GM18867 (cell line): ENCODE results near the gene ZNF653.

ENCODE experiments used
- ATAC-seq: cut with Tn5 transposase; IDR thresholded peaks from one replicate; pipeline ENCODE4 v1.9.1; 2021; ENCODE audit warnings: mild to moderate bottlenecking, moderate library complexity; ENCODE audit not compliant: unreplicated experiment

Gene ZNF653, protein sequence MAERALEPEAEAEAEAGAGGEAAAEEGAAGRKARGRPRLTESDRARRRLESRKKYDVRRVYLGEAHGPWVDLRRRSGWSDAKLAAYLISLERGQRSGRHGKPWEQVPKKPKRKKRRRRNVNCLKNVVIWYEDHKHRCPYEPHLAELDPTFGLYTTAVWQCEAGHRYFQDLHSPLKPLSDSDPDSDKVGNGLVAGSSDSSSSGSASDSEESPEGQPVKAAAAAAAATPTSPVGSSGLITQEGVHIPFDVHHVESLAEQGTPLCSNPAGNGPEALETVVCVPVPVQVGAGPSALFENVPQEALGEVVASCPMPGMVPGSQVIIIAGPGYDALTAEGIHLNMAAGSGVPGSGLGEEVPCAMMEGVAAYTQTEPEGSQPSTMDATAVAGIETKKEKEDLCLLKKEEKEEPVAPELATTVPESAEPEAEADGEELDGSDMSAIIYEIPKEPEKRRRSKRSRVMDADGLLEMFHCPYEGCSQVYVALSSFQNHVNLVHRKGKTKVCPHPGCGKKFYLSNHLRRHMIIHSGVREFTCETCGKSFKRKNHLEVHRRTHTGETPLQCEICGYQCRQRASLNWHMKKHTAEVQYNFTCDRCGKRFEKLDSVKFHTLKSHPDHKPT

DNA sequence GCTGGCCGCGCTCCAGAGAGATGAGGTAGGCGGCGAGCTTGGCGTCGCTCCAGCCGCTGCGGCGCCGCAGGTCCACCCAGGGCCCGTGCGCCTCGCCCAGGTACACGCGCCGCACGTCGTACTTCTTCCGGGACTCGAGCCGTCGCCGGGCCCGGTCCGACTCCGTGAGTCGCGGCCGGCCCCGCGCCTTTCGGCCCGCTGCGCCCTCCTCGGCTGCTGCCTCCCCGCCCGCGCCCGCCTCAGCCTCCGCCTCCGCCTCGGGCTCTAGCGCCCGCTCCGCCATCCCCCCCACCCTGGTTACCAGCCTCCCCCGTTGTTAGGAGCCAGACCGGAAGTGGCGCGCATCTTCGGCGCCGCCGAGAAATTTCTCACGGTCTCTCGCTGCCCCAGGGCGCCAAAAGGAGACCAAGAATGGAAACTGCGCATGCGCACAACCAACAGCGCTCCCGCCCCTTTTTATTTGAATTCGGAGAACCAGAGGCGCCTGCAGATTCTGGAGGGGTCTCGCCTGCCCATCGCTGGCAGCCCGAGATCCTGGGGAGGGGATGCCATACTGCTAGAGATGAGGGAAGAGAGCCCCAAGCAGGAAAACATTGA is at the start of gene ZNF653:
Gene ZNF653, minus strand, starts transcription at position 336 of the 597 bp plus-strand sequence. Its CDS starts 53 bp downstream, at position 283.
- ATAC-seq, result peak; percentile 56

DNA sequence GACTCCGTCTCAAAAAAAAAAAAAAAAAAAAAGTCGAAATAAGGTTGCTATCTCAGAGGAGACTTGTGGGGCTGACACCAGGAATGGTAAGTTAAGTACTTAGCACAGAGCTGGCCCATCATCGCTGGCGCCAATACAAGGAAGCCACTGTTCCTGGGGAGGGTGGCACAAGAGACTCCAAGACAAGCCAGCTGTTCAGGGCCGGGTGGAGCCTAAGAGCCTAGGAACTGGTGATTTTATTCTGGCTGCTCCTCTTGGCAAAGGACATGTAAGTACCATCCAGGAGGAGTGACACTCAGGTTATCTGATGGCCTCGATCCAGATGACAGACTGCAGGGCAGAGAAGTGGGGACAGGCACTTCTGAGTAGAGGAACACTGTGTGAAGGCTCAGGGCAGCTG is 49.6 kb upstream of the ZNF653 start:
- ATAC-seq, result no peak

DNA sequence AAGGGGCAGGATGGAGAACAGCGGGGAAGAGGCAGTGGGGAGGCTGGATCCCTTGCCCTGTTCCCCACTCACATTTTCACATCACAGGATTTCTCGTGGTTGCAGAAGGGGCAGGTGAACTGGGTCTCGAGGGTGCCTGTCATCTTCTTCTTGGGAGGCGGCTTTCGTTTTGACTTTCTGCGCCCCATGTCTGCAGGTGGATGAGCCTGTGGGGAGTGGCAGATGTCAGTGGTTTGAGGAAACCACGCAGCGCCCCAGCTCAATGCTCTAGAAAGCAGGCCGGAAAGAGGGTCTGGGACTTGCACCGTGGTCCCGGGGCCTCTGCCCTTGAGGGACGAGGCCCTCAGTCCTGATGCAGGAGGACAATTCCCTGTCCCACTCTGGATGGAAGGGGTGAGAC is 48.5 kb upstream of the ZNF653 start:
- no peak for ATAC-seq

DNA sequence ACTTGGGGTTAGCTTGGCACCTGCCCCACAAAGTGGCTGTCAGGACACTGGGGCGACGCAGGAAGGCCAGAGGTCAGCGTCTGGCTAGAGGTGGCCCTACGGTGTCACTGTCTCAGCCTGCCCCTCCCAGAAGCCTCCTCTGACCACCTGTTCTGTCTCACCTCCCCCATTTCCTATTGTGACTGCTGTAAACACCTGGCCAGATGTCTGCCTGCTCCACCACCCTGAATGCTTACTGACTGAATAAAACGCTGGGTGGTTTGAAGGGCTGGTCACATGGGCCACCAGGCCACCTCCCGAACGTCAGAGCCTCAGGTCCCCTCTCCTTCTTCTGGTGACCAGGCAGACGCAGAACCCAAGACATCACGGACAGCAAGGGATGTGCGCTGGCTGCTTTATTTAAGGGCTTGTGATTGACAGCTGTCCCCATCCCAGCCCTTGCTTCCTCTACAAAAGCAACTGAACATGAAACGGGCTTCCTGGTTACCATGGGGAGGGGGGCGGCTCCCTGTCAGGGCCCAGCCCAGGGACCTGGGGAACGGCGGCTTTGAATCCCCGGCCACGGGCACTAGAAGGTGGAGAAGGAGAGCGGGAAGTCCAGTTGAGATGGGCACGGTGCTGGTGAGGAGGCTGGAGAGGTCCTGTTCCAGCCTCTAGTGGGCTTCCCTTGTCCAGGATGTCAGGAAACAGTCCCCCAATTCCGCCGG is 47.2 kb upstream of the ZNF653 start:
- ATAC-seq, result no peak

DNA sequence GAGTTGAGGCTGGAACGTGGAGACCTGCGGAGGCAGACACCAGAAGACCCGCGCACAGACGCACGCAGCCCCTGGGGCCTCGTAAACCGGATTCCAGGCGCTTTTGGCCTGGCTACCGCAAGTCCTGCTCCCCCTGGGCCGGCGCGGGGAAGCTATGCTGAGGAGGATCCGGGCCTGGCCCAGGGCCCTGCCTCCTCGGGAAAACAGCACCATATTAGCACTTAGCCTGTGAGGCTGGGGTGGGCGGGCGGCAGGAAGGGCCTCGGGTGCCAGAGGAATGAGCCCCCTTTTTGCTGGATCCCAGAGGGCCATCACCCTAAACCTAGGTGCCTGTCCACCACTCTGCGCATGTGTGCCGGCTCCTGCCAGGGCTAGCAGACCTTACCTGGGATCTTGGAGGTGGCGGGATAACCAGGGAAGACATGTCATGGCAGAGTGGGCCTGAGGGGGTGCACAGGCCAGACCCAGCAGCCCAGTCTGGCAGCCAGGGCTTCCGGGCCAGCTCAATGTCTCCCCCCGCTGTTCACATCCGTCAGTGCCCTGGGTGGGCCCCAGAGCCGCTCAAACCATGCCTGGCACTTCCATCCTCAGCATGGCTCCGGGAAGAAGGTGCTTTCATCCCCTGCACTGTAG is 46.1 kb upstream of the ZNF653 start:
- ATAC-seq, result no peak

DNA sequence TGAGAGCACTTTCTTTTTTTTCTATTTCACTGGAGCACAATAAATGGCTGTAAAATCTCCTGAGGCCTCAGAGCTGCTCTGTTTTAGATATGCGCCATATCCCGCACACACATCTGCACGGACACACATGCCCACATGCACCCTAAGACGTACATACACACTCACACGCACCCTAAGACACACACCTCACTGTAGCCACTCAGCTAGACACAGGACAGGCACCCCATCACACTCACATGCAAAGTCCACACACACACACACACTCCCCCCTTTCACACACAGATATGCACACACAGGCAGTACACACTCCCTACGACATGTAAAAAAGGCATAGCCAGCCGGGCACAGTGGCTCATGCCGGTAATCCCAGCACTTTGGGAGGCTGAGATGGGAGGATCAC is 44.6 kb upstream of the ZNF653 start:
- no peak for ATAC-seq

DNA sequence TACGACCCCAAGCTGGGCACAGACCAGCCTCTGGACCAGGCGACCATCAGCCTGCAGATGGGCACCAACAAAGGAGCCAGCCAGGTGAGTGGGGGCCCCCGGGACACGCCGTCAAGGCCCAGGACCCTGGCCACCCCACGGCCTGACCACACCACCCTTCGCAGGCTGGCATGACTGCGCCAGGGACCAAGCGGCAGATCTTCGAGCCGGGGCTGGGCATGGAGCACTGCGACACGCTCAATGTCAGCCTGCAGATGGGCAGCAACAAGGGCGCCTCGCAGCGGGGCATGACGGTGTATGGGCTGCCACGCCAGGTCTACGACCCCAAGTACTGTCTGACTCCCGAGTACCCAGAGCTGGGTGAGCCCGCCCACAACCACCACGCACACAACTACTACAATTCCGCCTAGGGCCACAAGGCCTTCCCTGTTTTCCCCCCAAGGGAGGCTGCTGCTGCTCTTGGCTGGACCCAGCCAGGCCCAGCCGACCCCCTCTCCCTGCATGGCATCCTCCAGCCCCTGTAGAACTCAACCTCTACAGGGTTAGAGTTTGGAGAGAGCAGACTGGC is 43.8 kb upstream of the ZNF653 start:
- no peak for ATAC-seq

DNA sequence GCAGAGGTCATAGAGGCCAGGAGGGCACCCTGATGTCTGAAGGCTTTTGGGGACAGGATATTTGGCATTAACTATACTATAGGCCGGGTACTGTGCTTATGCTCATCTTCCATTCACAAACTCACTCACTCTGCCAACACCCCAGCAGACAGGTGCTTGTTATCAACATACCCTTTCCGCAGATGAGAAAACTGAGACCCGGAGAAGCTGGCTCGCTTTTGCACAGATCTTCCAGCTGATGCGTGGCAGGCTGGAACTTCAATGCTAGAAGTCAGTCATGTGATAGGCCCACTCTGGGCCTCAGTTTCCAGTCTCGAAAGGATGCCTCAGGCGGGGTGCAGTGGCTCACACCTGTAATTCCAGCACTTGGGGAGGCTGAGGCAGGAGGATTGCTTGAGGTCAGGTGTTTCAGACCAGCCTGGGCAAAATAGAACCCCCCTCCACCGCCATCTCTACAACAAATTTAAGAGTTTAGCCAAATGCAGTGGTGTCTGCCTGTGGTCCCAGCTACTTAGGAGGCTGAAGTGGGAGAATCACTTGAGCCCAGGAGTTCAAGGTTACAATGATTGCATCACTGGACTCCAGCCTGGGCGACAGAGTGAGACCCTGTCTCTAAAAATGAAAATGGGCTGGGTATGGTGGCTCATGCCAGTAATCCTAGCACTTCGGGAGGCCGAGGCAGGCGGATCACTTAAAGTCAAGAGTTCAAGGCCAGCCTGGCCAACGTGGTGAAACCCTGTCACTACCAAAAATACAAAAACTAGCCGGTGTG is 42.5 kb upstream of the ZNF653 start:
- ATAC-seq, result no peak

DNA sequence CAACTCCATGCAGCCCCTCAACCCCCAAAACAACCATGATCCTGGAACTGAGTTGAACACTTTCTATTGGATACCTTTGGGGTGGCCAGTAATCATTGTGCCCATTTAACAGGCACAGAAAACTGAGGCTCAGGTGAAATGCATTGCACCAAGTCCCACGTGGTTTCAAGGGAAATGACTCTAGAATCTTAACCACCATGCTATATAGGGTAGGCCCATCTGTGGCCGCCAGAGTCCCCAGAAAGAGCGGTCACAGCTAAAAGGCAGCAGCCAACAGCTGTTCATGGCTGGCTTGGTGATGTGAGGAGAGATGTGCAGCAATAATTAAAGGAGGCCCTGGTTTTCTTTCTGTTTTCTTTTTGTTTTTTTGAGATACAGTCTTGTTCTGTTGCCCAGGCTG is 35.6 kb upstream of the ZNF653 start:
- no peak for ATAC-seq

DNA sequence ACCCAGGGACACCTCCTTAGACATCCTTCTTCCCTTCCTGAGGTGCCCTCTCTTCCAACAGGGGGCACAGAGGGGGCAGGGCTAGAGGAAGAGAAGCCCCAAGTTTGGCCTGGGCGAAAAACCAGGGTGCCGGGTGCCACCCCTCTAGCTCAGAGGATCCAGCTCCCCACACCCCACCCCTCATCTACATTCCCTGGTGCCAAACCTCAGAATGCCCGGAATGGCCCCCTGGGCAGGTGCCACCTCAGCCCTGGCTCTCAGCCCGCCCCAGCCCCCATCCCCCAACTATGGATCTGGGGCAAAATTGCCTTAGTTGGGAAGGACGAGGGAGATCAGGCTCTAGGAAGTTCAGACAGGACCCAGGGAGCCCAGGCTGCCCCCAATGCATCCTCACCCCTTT is 35.0 kb upstream of the ZNF653 start:
- ATAC-seq, result no peak

DNA sequence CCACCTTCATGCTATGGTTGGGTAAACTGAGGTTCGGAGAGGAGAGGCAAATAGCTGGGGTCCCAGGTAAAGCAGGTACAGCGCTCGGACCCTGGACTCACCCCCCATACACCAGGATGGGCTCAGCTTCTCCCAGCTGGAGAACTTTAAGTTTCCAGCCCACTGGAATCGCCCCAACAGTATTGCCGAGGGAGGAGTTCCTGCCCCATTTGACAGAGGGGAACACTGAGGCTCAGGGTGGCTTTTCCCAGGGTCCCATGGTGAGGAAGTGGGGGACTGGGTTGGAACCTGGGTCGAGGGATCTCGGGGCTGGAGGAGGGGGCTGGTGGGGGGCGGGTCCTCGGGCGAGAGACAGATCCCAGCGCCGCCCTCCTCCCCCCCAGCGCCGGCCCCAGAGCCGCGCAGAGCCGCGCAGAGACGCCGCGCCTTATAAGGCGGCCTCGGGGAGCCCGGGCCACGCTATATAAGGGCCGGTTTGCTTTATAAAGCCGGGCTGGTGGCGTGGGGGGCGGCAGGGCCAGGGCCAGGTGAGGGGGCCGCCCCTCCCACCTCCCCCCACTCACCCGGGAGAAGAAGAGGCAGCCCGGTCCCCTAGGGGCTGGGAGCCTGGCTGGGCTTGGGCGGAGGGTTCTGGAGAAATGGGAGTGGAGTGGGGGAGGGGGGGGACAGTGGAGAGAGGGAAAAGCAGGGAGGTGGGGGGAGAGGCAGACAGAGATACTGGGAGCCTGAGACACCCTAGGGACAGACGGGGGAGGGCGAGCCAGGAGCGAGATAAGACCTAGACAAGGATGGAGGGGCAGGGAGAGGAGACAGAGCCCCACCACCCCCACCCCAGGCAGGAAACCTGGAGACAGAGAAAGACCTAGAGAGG is 34.1 kb upstream of the ZNF653 start:
- no peak for ATAC-seq

DNA sequence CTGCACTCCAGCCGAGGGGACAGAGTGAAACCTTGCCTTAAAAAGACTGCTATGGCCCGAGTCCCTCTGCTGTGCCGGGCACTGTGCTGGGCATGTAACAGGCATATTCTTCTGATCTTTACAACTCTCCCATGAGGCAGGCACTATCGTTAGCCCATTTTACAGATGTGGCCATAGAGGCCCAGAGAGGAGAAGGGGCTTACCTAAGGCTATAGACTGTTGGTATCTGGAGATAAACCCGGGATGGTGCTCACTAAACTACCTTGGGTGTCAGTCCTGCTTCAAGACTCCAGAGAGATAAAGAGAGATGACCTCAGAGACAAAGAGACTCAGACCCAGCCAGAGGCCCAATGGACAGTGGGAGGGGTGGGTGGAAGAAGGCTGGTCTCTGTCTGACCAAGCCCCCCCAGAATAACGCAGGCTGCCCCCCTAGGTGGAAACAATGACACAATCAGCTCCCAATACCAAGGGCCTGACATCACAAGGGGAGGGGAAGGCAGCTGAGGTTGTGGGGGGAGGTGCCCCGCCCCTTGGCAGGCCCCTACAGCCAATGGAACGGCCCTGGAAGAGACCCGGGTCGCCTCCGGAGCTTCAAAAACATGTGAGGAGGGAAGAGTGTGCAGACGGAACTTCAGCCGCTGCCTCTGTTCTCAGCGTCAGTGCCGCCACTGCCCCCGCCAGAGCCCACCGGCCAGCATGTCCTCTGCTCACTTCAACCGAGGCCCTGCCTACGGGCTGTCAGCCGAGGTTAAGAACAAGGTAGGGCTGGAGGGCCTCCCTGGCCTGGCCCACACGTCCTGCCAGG is 32.8 kb upstream of the ZNF653 start, which contains the start of gene CNN1:
Gene CNN1, plus strand, starts transcription at position 620 of the 805 bp plus-strand sequence. Its CDS starts 77 bp downstream, at position 697.
- no peak for ATAC-seq

DNA sequence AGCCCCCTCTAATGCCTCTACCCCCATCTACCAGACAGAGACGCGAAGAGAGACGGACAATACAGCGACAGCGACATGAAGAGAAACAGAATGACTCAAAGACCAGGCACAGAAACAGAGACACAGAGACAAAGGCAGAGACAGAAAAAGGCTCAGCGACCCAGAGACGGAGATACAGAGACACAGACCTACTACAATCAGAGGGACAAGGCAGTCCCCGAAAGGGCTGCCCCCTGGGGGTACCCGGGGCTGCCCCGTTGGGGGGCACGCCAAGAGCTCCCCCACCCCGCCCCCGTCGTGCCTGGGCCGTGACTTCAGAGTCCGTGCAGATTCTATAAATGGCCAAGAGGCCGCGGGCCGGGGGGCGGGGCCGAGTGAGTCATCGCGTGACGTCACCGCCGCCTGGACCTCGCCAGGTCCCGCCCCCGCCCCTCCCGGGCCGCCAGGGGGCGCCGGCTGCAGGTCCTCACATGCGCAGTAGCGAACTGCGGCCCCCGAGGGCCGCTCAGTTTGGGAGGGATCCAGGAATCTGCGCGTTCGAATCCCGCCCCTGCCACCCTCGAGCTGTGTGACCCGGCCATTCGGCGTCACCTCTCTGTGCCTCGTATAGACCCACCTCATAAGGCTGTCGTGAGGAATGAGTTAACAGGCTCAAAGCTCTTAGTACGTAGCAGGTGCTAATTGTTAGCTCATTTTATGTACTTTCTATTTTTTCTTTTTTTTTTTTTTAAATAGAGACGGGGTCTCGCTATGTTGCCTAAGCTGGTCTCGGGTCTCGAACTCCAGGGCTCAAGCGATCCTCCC is 30.4 kb upstream of the ZNF653 start:
- ATAC-seq, result peak; percentile 63

DNA sequence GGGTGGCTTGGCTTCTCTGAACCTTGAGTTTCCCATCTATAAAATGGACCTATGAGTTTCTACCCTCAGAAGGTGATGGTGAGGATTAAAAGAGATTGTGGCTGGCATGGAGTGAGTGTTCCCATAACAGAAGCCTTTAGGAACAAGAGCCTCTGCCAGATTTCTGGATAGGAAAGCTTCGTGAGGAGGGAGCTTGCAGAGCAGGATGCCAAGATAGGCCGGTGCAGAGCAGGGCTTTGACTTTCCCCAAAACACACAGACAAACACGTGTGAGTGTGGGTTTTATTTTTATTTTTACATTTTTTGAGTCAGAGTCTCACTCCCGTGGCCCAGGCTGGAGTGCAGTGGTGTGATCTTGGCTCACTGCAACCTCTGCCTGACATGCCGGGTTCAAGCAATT is 29.3 kb upstream of the ZNF653 start:
- no peak for ATAC-seq

DNA sequence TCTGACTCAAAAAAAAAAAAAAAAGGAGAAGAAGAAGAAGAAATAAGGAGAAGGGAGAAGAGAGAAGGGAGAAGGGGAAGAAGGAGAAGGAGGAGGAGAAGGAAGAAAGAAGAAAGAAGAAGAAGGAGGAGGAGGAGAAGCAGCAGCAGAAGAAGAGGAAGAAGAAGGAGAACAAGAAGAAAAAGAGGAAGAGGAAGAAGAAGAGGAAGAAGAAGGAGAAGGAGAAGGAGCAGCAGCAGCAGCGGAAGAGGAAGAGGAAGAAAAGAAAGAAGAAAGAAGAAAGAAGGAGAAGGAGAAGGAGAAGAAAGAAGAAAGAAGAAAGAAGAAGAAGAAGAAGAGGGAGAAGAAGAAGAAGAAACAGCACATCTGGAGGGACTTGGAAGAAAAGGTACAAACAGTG is 28.9 kb upstream of the ZNF653 start:
- ATAC-seq, result no peak

DNA sequence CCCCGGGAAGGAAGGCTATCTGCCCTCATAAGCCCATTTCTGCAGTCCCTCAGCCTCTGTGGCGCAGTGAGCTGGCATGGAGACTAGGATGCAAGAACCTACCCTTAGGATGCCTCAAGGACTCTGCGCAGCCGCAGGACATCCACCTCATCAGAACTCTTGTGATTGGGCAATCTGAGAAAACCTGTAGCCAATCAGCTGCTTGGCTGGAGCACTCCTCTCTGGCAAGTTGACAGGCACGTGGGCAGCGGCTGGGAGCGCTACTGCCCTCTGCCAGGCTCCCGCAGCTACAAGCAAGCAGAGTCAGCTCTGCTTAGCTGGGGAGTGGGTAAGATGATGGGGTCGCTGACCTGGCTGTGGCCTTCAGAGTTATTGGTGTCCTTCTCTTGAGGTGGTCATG is 24.8 kb upstream of the ZNF653 start:
- no peak for ATAC-seq
